Measurements from ENCODE around the gene CCDC152. TPM values are rescaled to one million over a fixed set of nuclear protein-coding genes. Genes with fewer than 3 reads are reported as not detected.
"Not testable (repeated sequence)": the region's sequence is repeated elsewhere in the genome, so short reads cannot be mapped to it uniquely, and the experiment has no call there.

Gene CCDC152, protein sequence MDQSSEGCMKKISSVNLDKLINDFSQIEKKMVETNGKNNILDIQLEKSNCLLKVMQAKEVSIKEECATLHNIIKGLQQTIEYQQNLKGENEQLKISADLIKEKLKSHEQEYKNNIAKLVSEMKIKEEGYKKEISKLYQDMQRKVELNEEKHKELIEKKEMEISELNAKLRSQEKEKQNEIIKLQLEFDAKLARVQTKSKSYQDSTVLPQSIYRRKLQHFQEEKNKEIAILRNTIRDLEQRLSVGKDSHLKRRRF
- total RNA-seq (2014; rRNA removed; shearing (Covaris generic)): 2.9 and 6.6 TPM in 2 replicates

- DNase-seq: peak; percentile 37
- Histone ChIP-seq H3K4me3 (ENCODE audit: insufficient read depth, low read depth, low read length) (peak within 1 kb of the TSS; percentile 38), H3K27me3 (ENCODE audit: control insufficient read depth, insufficient read depth, low read length) (no peaks in the 10 kb centered on the region), H3K36me3 (replicated peaks; ENCODE audit: control insufficient read depth, insufficient read depth, low read length) (no peaks in the 10 kb centered on the region; the same call in 1 of the 2 replicates)
Measured at GRCh38 chr5:42756606-42757601, at the start of gene CCDC152. CCDC152 (plus strand) TSS chr5:42756818; CDS start chr5:42759122, 2,304 bp downstream.

DNA sequence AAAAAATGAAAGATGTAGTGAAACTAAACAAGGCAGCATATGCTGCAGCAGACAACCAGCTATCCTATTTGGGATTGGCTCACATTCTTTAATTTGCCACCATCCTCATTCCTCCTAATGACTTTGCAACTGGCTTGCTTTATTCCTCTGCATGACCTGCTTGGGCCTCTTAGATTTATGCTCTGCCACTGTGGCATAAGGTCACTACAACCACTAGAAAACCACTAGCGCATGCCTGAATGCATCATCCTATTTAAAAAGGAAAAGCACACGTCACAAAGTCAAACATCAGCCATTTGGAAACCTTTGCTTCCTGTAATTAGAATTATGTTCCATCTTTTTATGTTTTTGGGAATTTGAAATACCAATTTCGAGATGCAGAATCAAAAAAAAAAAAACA is 40.8 kb upstream of the CCDC152 start:
- Histone ChIP-seq H3K4me3 (ENCODE audit: insufficient read depth, low read depth, low read length) (no peak overlapping the region), H3K27me3 (ENCODE audit: control insufficient read depth, insufficient read depth, low read length) (no peaks in the 10 kb centered on the region), H3K36me3 (replicated peaks; ENCODE audit: control insufficient read depth, insufficient read depth, low read length) (no peaks in the 10 kb centered on the region)
- DNase-seq: no peak

DNA sequence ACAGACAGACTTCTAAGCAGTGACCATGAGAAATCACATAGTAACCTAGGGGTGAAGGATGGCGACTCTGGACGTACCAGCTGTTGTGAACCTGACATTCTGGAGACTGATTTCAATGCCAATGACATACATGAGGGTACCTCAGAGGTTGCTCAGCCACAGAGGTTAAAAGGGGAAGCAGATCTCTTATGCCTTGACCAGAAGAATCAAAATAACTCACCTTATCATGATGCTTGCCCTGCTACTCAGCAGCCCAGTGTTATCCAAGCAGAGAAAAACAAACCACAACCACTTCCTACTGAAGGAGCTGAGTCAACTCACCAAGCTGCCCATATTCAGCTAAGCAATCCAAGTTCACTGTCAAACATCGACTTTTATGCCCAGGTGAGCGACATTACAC is 38.0 kb upstream of the CCDC152 start:
- no peak for DNase-seq
- H3K27me3 ChIP-seq (ENCODE audit: control insufficient read depth, insufficient read depth, low read length): no peaks in the 10 kb centered on the region
- H3K4me3 ChIP-seq (ENCODE audit: insufficient read depth, low read depth, low read length): no peak overlapping the region
- H3K36me3 ChIP-seq (replicated peaks; ENCODE audit: control insufficient read depth, insufficient read depth, low read length): no peaks in the 10 kb centered on the region

- H3K36me3 ChIP-seq (replicated peaks; ENCODE audit: control insufficient read depth, insufficient read depth, low read length): no peaks in the 10 kb centered on the region
- no peak overlapping the region for H3K4me3 ChIP-seq (ENCODE audit: insufficient read depth, low read depth, low read length)
- DNase-seq: no peak
- H3K27me3 ChIP-seq (ENCODE audit: control insufficient read depth, insufficient read depth, low read length): no peaks in the 10 kb centered on the region
Measured at GRCh38 chr5:42719034-42719433, 37.6 kb upstream of the CCDC152 start.

- Histone ChIP-seq H3K27me3 (ENCODE audit: control insufficient read depth, insufficient read depth, low read length) (no peaks in the 10 kb centered on the region), H3K4me3 (ENCODE audit: insufficient read depth, low read depth, low read length) (no peak overlapping the region), H3K36me3 (replicated peaks; ENCODE audit: control insufficient read depth, insufficient read depth, low read length) (no peaks in the 10 kb centered on the region)
- no peak for DNase-seq
Measured at GRCh38 chr5:42720251-42720650, 36.4 kb upstream of the CCDC152 start.

DNA sequence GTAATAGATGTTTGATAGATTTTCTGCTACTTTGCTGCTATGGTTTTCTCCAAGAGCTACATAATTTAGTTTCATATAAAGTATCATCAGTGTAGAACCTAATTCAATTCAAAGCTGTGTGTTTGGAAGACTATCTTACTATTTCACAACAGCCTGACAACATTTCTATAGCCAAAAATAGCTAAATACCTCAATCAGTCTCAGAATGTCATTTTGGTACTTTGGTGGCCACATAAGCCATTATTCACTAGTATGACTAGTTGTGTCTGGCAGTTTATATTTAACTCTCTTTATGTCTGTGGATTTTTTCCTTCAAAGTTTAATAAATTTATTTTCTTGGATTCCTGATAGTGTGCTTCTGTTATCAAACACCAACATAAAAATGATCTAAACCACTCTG is 35.1 kb upstream of the CCDC152 start:
- Histone ChIP-seq H3K36me3 (replicated peaks; ENCODE audit: control insufficient read depth, insufficient read depth, low read length) (no peaks in the 10 kb centered on the region), H3K27me3 (ENCODE audit: control insufficient read depth, insufficient read depth, low read length) (no peaks in the 10 kb centered on the region), H3K4me3 (ENCODE audit: insufficient read depth, low read depth, low read length) (no peak overlapping the region)
- no peak for DNase-seq

- not testable (repeated sequence) for H3K4me3 ChIP-seq (ENCODE audit: insufficient read depth, low read depth, low read length); H3K27me3 ChIP-seq (ENCODE audit: control insufficient read depth, insufficient read depth, low read length); H3K36me3 ChIP-seq (replicated peaks; ENCODE audit: control insufficient read depth, insufficient read depth, low read length); DNase-seq
Measured at GRCh38 chr5:42734531-42735058, 22.0 kb upstream of the CCDC152 start.

- Histone ChIP-seq H3K4me3 (ENCODE audit: insufficient read depth, low read depth, low read length) (no peak overlapping the region), H3K36me3 (replicated peaks; ENCODE audit: control insufficient read depth, insufficient read depth, low read length) (no peaks in the 10 kb centered on the region), H3K27me3 (ENCODE audit: control insufficient read depth, insufficient read depth, low read length) (no peaks in the 10 kb centered on the region)
- DNase-seq: no peak
Measured at GRCh38 chr5:42740920-42741319, 15.7 kb upstream of the CCDC152 start.

DNA sequence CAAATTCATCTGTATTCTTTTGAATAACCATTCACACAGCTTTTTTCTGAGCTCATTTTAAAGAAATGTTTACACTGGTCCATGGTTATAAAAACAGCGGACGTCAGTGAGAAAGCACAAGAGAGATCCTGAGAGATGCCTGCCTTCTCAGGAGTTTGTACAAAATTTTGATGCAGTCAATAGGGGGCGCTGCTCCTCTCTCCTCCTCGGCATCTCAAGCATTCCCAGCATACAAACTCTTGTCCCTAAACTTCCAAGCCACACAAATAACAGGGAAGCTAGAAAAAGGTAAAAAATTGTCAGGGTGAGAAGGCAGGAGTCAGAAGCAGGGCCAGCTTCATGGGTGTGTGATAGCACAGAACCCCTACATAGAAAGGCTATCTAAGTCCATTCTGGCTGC is 11.2 kb upstream of the CCDC152 start:
- peak; percentile 24 for DNase-seq
- Histone ChIP-seq H3K4me3 (ENCODE audit: insufficient read depth, low read depth, low read length) (no peak overlapping the region), H3K27me3 (ENCODE audit: control insufficient read depth, insufficient read depth, low read length) (no peaks in the 10 kb centered on the region), H3K36me3 (replicated peaks; ENCODE audit: control insufficient read depth, insufficient read depth, low read length) (no peaks in the 10 kb centered on the region)

- no peak for DNase-seq
- no peak overlapping the region for H3K4me3 ChIP-seq (ENCODE audit: insufficient read depth, low read depth, low read length)
- H3K36me3 ChIP-seq (replicated peaks; ENCODE audit: control insufficient read depth, insufficient read depth, low read length): no peaks in the 10 kb centered on the region
- H3K27me3 ChIP-seq (ENCODE audit: control insufficient read depth, insufficient read depth, low read length): no peaks in the 10 kb centered on the region
Measured at GRCh38 chr5:42745856-42746255, 10.8 kb upstream of the CCDC152 start.

DNA sequence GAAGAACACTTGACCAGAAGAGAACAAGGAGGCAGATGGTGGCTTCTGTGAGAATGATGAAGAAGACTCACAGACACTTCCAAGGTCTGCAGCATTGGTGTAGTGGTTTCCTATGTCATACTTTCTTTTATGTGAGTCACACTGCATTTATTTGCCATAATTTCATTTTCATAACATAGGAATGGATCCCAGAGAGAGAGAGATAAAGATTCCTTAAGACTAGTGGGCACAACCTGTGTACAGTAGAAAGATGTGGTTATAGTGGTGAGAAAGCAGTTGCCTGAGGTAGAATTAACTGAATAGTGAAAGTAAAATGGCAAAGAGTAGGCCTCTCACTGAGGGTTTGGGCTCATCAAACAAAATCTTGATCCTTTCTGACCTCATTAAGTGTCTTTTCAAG is 7.6 kb upstream of the CCDC152 start:
- Histone ChIP-seq H3K4me3 (ENCODE audit: insufficient read depth, low read depth, low read length) (no peak overlapping the region), H3K27me3 (ENCODE audit: control insufficient read depth, insufficient read depth, low read length) (no peaks in the 10 kb centered on the region), H3K36me3 (replicated peaks; ENCODE audit: control insufficient read depth, insufficient read depth, low read length) (no peaks in the 10 kb centered on the region)
- DNase-seq: no peak

DNA sequence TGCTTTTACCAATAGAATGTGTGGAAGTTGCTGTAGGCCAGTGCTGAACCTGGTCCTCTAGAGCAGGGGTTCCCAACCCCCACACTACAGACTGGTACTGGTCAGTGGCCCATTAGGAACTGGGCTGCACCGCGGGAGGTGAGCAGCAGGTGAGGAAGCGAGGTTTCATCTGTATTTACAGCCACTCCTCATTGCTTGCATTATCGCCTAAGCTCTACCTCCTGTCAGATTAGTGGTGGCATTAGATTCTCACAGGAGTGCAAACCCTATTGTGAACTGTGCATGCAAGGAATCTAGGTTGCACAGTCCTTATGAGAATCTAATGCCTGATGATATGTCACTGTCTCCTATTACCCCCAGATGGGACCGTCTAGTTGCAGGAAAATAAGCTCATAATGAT is 6.1 kb upstream of the CCDC152 start:
- H3K36me3 ChIP-seq (replicated peaks; ENCODE audit: control insufficient read depth, insufficient read depth, low read length): no peaks in the 10 kb centered on the region
- H3K27me3 ChIP-seq (ENCODE audit: control insufficient read depth, insufficient read depth, low read length): no peaks in the 10 kb centered on the region
- DNase-seq: no peak

DNA sequence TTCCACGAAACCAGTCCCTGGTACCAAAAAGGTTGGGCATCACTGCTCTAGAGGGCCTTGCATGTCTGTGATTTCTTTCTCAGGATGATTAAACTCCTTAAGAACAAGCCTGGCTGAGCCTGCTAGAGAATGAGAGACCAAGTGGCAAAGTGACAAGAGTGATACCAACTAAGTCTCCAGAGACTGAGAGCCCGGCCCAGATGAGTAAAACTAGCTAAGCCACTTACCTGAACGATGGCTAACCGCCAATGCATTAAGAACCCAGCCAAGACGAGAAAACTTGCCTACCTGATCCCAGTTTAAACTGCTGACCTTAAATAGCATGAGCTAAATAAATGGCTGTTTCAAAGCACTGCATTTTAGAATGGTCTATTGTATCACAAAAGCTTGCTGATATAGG is 5.6 kb upstream of the CCDC152 start:
- Histone ChIP-seq H3K27me3 (ENCODE audit: control insufficient read depth, insufficient read depth, low read length) (no peaks in the 10 kb centered on the region), H3K36me3 (replicated peaks; ENCODE audit: control insufficient read depth, insufficient read depth, low read length) (no peaks in the 10 kb centered on the region), H3K4me3 (ENCODE audit: insufficient read depth, low read depth, low read length) (no peak overlapping the region)
- no peak for DNase-seq

More for the DNA sequence above, 6.1 kb upstream of the CCDC152 start:
- H3K4me3 ChIP-seq (ENCODE audit: insufficient read depth, low read depth, low read length): no peak overlapping the region

DNA sequence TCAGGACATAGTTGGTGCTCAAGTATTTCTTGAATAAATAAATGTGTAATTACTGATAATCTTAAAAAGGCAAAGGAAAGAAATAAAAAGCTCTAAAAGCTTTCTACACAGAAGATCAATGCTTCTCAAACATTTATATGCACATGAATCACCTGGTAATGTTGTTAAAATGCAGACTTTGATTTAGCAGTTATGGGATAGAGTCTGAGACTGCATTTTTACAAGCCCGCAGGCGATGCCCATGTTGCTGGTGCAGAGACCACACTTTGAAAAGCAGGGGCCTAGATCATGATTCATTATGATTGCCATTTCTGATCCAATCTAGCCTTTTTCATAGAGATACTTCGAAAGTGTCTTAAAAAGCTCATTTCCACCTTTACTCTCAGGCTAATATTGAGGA is 3.5 kb upstream of the CCDC152 start:
- no peaks in the 10 kb centered on the region for H3K27me3 ChIP-seq (ENCODE audit: control insufficient read depth, insufficient read depth, low read length)
- DNase-seq: no peak
- H3K4me3 ChIP-seq (ENCODE audit: insufficient read depth, low read depth, low read length): no peak overlapping the region
- no peaks in the 10 kb centered on the region for H3K36me3 ChIP-seq (replicated peaks; ENCODE audit: control insufficient read depth, insufficient read depth, low read length)

GRCh38 chr5:42759456-42759855 is 2.8 kb downstream of the CCDC152 start:
- no peak for DNase-seq
- H3K27me3 ChIP-seq (ENCODE audit: control insufficient read depth, insufficient read depth, low read length): no peaks in the 10 kb centered on the region
- no peak overlapping the region for H3K4me3 ChIP-seq (ENCODE audit: insufficient read depth, low read depth, low read length)
- H3K36me3 ChIP-seq (replicated peaks; ENCODE audit: control insufficient read depth, insufficient read depth, low read length): no peaks in the 10 kb centered on the region; the same call in 1 of the 2 replicates
